Upper lobe of left lung (tissue), 4 donors: ENCODE data around the gene C20orf96.

Experiments
- EP300 ChIP-seq, 4 donors: sonication (generic); formaldehyde crosslinking; IDR thresholded peaks; one replicate each; pipeline ENCODE4 v1.5.1; 2017; ENCODE audit warnings: antibody characterized with exemption in 4 of 4, control low read depth in 2 of 4
- POLR2AphosphoS5 ChIP-seq, 2 donors: sonication (generic); formaldehyde crosslinking; IDR thresholded peaks; one replicate each; pipeline ENCODE4 v1.5.1; 2017; ENCODE audit warnings: antibody characterized with exemption in 2 of 2
- TF ChIP-seq, protein P1 (sequence below), 6 experiments: fragments of 450-650 bp in 4 of 6; fragments of 200-600 bp in 2 of 6; sonication (generic) in 2 of 6; IDR thresholded peaks; one replicate each; pipeline ENCODE4 v1.5.1; 2016 to 2019; ENCODE audit warnings: antibody characterized with exemption in 6 of 6

DNA sequence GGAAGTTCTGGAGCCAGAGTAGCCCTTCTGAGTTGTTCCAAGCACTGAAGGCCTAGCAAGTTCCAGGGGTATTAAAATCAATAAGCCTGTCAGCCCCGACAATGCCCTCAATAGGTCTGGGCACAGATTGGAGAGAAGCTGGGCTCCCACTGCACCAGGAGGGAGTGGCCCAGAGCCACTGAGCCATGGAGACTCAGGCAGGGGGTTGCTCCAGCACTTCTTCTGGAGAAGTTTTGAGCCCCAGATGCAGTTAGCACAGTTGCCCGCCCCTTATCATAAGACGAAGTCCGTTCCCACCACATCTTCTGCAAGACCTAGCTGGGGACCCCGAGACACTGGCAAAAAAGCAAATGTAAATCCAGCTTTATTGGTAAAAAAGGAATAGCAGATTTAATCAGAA, 20.0 kb downstream of the C20orf96 start:
- TF ChIP-seq EP300 (IDR thresholded peaks at IDR 0.05) (no peak), POLR2AphosphoS5 (IDR thresholded peaks at IDR 0.05) (no peak)
- TF ChIP-seq, protein P1, sequence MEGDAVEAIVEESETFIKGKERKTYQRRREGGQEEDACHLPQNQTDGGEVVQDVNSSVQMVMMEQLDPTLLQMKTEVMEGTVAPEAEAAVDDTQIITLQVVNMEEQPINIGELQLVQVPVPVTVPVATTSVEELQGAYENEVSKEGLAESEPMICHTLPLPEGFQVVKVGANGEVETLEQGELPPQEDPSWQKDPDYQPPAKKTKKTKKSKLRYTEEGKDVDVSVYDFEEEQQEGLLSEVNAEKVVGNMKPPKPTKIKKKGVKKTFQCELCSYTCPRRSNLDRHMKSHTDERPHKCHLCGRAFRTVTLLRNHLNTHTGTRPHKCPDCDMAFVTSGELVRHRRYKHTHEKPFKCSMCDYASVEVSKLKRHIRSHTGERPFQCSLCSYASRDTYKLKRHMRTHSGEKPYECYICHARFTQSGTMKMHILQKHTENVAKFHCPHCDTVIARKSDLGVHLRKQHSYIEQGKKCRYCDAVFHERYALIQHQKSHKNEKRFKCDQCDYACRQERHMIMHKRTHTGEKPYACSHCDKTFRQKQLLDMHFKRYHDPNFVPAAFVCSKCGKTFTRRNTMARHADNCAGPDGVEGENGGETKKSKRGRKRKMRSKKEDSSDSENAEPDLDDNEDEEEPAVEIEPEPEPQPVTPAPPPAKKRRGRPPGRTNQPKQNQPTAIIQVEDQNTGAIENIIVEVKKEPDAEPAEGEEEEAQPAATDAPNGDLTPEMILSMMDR (IDR thresholded peaks at IDR 0.05): no peak
